Medulla oblongata (tissue), 1 donor: Measurements from ENCODE around the gene BCL6B.

Experiments used
- DNase-seq: peaks from one replicate; pipeline ENCODE4 v3.0.0-alpha.2; 2015; ENCODE audit errors: extremely low spot score

BCL6B gene

DNA sequence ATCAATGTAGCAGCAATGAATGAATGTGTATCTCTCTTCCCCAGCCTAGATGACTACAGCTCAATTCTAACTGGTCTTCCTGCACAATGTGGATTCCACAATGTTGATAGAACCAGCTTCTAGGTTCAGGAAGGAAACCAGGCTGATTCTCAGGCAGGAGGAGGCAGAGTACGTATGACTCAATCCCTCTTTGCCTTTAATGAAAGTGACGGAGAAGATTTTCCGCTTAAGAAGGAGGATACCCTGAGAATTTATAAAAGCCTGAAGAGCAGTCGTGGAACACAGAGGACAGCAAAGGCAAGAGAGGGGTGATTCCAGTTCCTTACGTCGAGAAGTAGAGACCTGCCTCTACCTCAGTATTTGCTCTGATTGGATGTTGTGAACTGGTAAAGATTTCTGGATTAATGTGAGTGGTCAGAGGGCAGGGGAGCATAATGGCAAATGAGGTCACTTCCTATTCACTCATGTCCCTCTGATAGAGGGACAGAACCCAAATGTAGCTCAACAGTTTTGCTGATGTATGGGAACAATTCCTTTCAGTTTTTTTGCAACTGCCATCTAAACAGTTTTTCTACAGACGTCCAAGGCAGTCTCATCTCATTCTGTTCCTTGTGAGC lies 36.1 kb downstream of the BCL6B start:
- no peak for DNase-seq

- DNase-seq: no peak
Observed at GRCh38 chr17:7060165-7060891, 37.5 kb downstream of the BCL6B start.

DNA sequence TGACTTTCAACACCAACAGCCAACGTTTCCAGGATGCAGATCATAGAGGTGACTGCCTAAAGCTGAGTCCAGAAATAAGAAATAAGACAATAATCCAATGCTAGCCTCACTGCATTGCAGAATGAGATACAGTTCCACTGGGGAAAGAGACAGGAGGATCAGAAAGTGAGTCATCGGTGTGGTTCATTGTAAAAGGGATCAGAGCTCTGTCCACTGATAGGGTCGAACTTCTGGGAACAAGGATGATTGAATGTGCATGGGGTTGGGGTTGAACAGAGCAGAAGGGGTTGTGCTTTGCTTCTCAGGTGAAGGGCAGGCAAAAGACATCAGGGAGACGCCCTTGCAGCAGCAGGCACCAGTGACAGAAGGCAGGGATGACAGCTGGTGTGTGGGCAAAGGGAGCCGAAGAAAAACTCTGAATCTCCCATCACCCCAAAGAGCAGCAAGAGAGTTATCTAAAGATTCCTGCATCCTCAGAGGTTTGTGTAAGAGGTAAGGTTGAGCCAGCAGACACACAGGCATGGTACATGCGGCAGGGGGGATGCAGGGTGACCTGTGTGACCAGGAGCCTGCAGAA lies 40.8 kb downstream of the BCL6B start:
- no peak for DNase-seq

- DNase-seq: no peak
Observed at GRCh38 chr17:7064261-7064660, 41.4 kb downstream of the BCL6B start.

GRCh38 chr17:7067198-7067597 lies 44.3 kb downstream of the BCL6B start:
- no peak for DNase-seq

DNA sequence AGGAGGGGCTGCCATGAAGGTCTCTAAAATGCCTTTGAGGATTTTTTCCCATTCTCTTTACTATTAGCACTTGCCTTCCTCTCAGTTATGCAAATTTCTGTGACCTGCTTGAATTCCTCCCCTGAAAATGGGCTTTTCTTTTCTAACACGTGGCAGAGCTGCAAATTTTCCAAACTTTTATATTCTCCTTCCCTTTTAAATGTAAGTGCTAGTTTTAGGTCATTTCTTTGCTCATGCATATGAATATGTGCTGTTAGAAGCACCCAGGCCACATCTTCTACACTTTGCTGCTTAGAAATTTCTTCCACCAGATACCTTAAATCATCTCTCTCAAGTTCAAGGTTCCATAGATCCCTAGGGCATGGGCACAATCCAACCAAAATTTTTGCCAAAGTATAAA lies 45.4 kb downstream of the BCL6B start:
- no peak for DNase-seq

- no peak for DNase-seq
Observed at GRCh38 chr17:7070712-7071111, 47.9 kb downstream of the BCL6B start.

GRCh38 chr17:7072406-7072805 lies 49.6 kb downstream of the BCL6B start:
- no peak for DNase-seq

DNA sequence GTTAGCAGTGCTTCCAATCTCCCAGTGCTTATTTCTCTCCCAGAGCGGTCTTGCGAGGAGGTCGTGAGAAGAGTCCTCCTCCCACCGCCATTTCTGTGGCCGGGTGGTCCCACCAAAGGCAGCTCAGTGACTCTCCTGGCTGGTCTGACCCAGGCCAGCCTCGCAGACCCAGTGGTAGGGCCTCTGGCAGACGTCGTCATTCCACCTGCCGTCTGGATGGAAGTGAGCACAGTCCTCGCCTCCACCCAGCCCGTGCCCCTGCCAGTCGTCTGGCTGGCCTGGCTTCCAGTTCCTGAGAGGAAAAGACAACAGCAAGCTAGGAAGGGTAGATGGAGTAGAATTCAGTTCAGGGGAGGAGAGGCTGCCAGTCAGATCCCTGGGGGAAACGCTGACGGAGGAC lies 52.1 kb downstream of the BCL6B start:
- no peak for DNase-seq

- no peak for DNase-seq
Observed at GRCh38 chr17:7077911-7078546, 55.2 kb downstream of the BCL6B start.

DNA sequence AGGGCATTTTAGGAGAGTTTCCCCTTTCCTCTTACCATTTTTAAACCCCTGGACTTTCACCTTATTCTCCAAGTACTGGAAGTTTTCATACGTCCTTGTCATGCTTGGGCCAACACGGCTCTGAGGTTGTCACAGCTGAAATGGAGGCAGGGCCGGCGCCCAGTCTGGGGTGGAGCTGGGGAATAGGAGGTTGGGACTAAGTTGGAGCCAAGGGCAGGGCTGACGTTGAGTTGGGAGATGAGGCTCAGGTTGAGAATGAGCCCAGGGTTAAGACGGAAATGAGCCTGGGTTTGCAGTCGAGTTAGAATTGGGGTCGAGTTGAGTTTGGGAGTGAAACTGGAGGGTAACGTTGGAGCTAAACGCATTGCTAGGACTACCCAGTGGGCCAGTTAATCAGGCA lies 55.9 kb downstream of the BCL6B start:
- DNase-seq: no peak
